Mammary epithelial cell (primary cell): ENCODE measurements around the gene MROH2B.

Experiments
- EZH2 ChIP-seq: IDR thresholded peaks from 2 replicates; pipeline ENCODE4 v1.6.1; 2012; ENCODE audit warnings: low read length, inconsistent platforms, borderline replicate concordance
- TF ChIP-seq, protein P1 (sequence below), 2 donors: IDR thresholded peaks in 1 of 2; conservative IDR thresholded peaks in 1 of 2; 2 replicates each; pipeline ENCODE4 v1.5.1; 2011 to 2012; ENCODE audit warnings: inconsistent platforms in 2 of 2, low read length in 2 of 2, mild to moderate bottlenecking in 2 of 2, control low read depth in 1 of 2, low read depth in 1 of 2; ENCODE audit not compliant: insufficient read depth in 1 of 2; ENCODE audit errors: extremely low read depth in 1 of 2

DNA sequence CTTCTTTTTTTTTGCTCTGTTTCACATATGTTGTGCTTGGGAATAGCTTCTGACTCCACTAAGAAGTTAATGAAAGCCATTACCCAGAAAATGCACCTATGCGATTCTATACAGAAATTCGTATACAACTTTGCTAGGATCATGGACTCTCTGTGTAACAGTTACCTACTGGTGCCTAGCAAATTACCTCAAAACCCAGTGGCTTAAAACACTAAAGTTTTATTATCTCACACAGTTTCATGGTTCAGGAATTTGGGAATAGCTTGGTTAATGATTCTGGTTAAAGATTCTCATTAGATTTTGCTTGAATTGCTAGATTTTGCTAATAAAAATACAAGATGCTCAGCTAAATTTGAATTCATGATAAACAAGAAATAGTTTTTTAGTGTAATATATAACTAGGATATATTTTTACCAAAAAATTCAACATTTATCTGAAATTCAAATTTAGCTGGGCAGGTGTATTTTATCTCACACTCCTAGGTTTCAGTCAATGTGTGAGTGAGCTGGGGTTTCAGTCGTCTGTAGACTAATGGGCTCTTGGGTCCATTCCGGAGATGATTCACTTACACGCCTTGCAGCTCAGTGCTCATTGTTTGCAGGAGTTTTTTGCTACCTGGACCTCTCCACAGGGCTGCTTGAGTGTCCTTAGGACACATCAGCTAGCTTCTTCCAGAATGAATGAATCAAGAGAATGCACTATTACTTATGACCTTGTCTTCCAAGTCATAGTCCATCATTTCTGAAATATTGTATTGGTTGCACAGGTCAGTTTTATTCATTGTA, 75.1 kb downstream of the MROH2B start:
- TF ChIP-seq, protein P1, sequence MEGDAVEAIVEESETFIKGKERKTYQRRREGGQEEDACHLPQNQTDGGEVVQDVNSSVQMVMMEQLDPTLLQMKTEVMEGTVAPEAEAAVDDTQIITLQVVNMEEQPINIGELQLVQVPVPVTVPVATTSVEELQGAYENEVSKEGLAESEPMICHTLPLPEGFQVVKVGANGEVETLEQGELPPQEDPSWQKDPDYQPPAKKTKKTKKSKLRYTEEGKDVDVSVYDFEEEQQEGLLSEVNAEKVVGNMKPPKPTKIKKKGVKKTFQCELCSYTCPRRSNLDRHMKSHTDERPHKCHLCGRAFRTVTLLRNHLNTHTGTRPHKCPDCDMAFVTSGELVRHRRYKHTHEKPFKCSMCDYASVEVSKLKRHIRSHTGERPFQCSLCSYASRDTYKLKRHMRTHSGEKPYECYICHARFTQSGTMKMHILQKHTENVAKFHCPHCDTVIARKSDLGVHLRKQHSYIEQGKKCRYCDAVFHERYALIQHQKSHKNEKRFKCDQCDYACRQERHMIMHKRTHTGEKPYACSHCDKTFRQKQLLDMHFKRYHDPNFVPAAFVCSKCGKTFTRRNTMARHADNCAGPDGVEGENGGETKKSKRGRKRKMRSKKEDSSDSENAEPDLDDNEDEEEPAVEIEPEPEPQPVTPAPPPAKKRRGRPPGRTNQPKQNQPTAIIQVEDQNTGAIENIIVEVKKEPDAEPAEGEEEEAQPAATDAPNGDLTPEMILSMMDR (conservative IDR thresholded peaks at IDR 0.05 in 1 of 2, IDR thresholded peaks at IDR 0.05 in 1 of 2; ENCODE audit: extremely low read depth in 1 of 2, insufficient read depth in 1 of 2, low read depth in 1 of 2, low read length in 2 of 2), result no peak
- TF ChIP-seq EZH2, result no peak
